Measurements from ENCODE around the gene APOBEC3C.
"Not testable (repeated sequence)": the region's sequence is repeated elsewhere in the genome, so short reads cannot be mapped to it uniquely, and the experiment has no call there.

GRCh38 chr22:39061290-39061689 lies 47.2 kb downstream of the APOBEC3C start:
- TF ChIP-seq CTCF, POLR2AphosphoS5 (IDR thresholded peaks at IDR 0.05): not testable (repeated sequence)
